ENCODE results near the gene SPINK1. TPM values are rescaled to one million over a fixed set of nuclear protein-coding genes. Genes with fewer than 3 reads are reported as not detected.
A peak's percentile ranks its signal among the peaks of the same experiment; 100 is the strongest.

Gene SPINK1
- polyA plus RNA-seq, 2 of the 4 experiments (the other 2 are of a cell fraction) = 0.22 TPM; not detected in 1

- POLR2A ChIA-PET = no interaction called here
- CTCF ChIA-PET = interaction anchor here (0.6 to 0.9 kb wide), 2 partner anchors 8 to 95 kb away, joined by 3 to 4 read pairs; no protein-coding TSS in a partner anchor
- no peak within 1 kb of the TSS for H3K4me3 ChIP-seq
These were observed 49.1 kb downstream of the SPINK1 start, which contains the start of gene JAKMIP2 for GRCh38 chr5:147782110-147783028. Gene JAKMIP2 (minus strand): TSS chr5:147782728. CDS start chr5:147671806, 110,922 bp downstream.

DNA sequence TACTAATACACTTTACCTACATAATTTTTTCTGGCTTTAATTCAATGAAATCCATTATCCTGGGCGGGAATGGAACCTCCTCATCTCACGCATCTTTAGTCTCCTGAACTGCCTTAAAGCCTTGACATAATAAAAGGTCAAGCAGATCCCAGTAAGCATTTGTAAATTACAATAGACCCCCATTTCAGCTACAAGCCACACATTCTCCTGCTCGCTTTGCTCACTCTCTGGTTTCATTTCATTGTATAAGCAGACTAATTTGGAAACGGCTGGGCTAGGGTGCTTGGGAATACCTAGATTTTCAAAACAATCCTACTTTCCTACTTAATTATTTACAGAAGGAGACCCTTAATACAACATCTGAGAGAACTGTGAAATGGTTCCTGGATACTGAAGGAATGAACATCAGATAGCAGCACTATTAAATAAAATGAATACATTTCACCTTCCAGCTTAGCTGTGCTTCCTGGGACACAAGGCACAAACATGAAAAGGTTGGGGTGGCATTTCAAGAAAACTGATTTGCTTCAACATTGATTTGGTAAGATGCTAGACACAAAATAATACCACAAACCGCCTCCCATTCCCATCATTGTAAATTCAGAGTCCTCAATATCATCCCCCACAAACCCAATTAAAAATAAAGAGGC is 50.4 kb downstream of the SPINK1 start:
- ChIA-PET POLR2A (no interaction called here), CTCF (interaction anchor here (1.1 kb wide), 1 partner anchor 94 kb away, joined by 3 read pairs; no protein-coding TSS in a partner anchor)
- Histone ChIP-seq H3K4me2 (no peak overlapping the region), H3K27ac (no peak overlapping the region), H3K4me1 (no peaks in the 10 kb centered on the region), H3K9me3 (no peaks in the 10 kb centered on the region), H3K4me3 (no peak overlapping the region)
- FAIRE-seq (no peak), ATAC-seq (no peak), DNase-seq (ENCODE audit: low read depth in 1 of 2, low spot score in 1 of 2) (no peak)
- TF ChIP-seq MYC (IDR thresholded peaks at IDR 0.05; ENCODE audit: borderline replicate concordance, low read length) (no peak), EP300 (IDR thresholded peaks at IDR 0.05) (no peak), ESRRA (IDR thresholded peaks at IDR 0.05; ENCODE audit: borderline replicate concordance, low read length) (no peak), RARB (CRISPR knock-in tag; IDR thresholded peaks at IDR 0.05) (no peak), TP53 (CRISPR knock-in tag; IDR thresholded peaks at IDR 0.05) (no peak), FOSB (CRISPR knock-in tag; IDR thresholded peaks at IDR 0.05) (no peak), NFE2L2 (conservative IDR thresholded peaks at IDR 0.05; ENCODE audit: low read length) (no peak), BHLHE40 (IDR thresholded peaks at IDR 0.05; ENCODE audit: low read depth, low read length) (no peak), PBX3 (IDR thresholded peaks at IDR 0.05) (no peak), RCOR1 (IDR thresholded peaks at IDR 0.05; ENCODE audit: low read depth, low read length) (no peak), HES2 (IDR thresholded peaks at IDR 0.05) (no peak), ZNF302 (CRISPR knock-in tag; IDR thresholded peaks at IDR 0.05) (no peak), CHD4 (IDR thresholded peaks at IDR 0.05; ENCODE audit: borderline replicate concordance) (no peak), MAZ (IDR thresholded peaks at IDR 0.05; ENCODE audit: borderline replicate concordance, low read depth, low read length) (no peak), KDM1A (IDR thresholded peaks at IDR 0.05; ENCODE audit: low read depth) (no peak), FOSL2 (IDR thresholded peaks at IDR 0.05) (no peak), FOSL2 (CRISPR knock-in tag; IDR thresholded peaks at IDR 0.05) (no peak), CHD2 (IDR thresholded peaks at IDR 0.05; ENCODE audit: low read length, partially characterized antibody) (no peak)
- TF ChIP-seq, protein P1, sequence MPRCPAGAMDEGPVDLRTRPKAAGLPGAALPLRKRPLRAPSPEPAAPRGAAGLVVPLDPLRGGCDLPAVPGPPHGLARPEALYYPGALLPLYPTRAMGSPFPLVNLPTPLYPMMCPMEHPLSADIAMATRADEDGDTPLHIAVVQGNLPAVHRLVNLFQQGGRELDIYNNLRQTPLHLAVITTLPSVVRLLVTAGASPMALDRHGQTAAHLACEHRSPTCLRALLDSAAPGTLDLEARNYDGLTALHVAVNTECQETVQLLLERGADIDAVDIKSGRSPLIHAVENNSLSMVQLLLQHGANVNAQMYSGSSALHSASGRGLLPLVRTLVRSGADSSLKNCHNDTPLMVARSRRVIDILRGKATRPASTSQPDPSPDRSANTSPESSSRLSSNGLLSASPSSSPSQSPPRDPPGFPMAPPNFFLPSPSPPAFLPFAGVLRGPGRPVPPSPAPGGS (IDR thresholded peaks at IDR 0.05) = no peak
- TF ChIP-seq, protein P2, sequence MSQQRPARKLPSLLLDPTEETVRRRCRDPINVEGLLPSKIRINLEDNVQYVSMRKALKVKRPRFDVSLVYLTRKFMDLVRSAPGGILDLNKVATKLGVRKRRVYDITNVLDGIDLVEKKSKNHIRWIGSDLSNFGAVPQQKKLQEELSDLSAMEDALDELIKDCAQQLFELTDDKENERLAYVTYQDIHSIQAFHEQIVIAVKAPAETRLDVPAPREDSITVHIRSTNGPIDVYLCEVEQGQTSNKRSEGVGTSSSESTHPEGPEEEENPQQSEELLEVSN (IDR thresholded peaks at IDR 0.05; ENCODE audit: borderline replicate concordance, low read depth) = no peak
- 11% methylated on average over 5 of the region's 5 CpGs for WGBS (ENCODE audit: missing lambda C conversion rate)

More at GRCh38 chr5:147782110-147783028, 49.1 kb downstream of the SPINK1 start, which contains the start of gene JAKMIP2:
- H3K4me1 ChIP-seq = no peaks in the 10 kb centered on the region
- no peak within 1 kb of the TSS; the same call in 2 of the 3 replicates for H3K4me2 ChIP-seq
- H3K27ac ChIP-seq = no peak within 1 kb of the TSS
- DNase-seq (ENCODE audit: low read depth in 1 of 2, low spot score in 1 of 2) (peak in 1 of 2 experiments; percentile 26), FAIRE-seq (no peak), ATAC-seq (peak in 1 of 2 experiments; percentile 31; a peak in 2 of 6 replicates)
- no peaks in the 10 kb centered on the region for H3K9me3 ChIP-seq
- TF ChIP-seq FOSL2 (IDR thresholded peaks at IDR 0.05) (no peak), FOSL2 (CRISPR knock-in tag; IDR thresholded peaks at IDR 0.05) (no peak), KDM5A (IDR thresholded peaks at IDR 0.05) (no peak), CEBPB (IDR thresholded peaks at IDR 0.05) (no peak)
- TF ChIP-seq, protein P3, sequence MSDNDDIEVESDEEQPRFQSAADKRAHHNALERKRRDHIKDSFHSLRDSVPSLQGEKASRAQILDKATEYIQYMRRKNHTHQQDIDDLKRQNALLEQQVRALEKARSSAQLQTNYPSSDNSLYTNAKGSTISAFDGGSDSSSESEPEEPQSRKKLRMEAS (IDR thresholded peaks at IDR 0.05) = no peak
- WGBS (ENCODE audit: missing lambda C conversion rate) = 13% methylated on average over 8 of the region's 19 CpGs

All from A549 (cell line).